Activated CD4-positive, alpha-beta T cell treated with anti-CD3 and anti-CD28 coated beads for 36 hours (primary cell): Measurements from ENCODE around the gene GAS6. TPM values are rescaled to one million over a fixed set of nuclear protein-coding genes. Genes with fewer than 3 reads are reported as not detected.

ENCODE experiments used
- ATAC-seq: fragments of 200-7000 bp; cut with Tn5 transposase; one replicate; pipeline ENCODE4 v1.10.0; 2021; ENCODE audit warnings: mild to moderate bottlenecking, moderate library complexity
- CTCF ChIA-PET: fragments of 350-600 bp; sonication (Branson Sonifier 250); formaldehyde crosslinking; loops from one replicate; lab custom pipeline; 2021; ENCODE audit warnings: antibody characterized with exemption; lab: Charles Lee
- POLR2A ChIA-PET: fragments of 350-600 bp; sonication (Branson Sonifier 250); formaldehyde crosslinking; loops from one replicate; lab custom pipeline; 2021; ENCODE audit warnings: antibody characterized with exemption, inconsistent platforms; lab: Charles Lee
- DNase-seq: peaks from one replicate; pipeline ENCODE4 v3.0.0-alpha.2; 2020
- H3K27ac Mint-ChIP-seq: one replicate; pipeline ENCODE4 v1.8.0; 2021; ENCODE audit warnings: mixed read lengths
- H3K27me3 Mint-ChIP-seq: one replicate; pipeline ENCODE4 v1.8.0; 2021; ENCODE audit warnings: mixed read lengths
- H3K36me3 Mint-ChIP-seq: one replicate; pipeline ENCODE4 v1.8.0; 2021; ENCODE audit warnings: low read depth, mixed read lengths
- H3K4me1 Mint-ChIP-seq: one replicate; pipeline ENCODE4 v1.8.0; 2021; ENCODE audit warnings: mixed read lengths
- H3K4me3 Mint-ChIP-seq: one replicate; pipeline ENCODE4 v1.8.0; 2021; ENCODE audit warnings: mild to moderate bottlenecking, moderate library complexity, mixed read lengths
- H3K9me3 Mint-ChIP-seq: one replicate; pipeline ENCODE4 v1.8.0; 2021; ENCODE audit warnings: low read depth, mixed read lengths
- intact Hi-C, 2 experiments: fragments of 100-400 bp; cut with DNase I in 1 of 2; cut with micrococcal nuclease in 1 of 2; formaldehyde crosslinking; loops; one replicate each; pipeline versions ENCODE4 v1.14.2 to v1.15.1; 2022 to 2024; cut with DNase I, micrococcal nuclease
- total RNA-seq, 2 experiments: library from RNA; stranded (reverse); gene quantifications; one replicate each; pipeline ENCODE4 v1.2.3, GENCODE V29; 2021

The GAS6 gene
- total RNA-seq, 2 experiments from 2014 or later, result 0.54 to 0.73 TPM

DNA sequence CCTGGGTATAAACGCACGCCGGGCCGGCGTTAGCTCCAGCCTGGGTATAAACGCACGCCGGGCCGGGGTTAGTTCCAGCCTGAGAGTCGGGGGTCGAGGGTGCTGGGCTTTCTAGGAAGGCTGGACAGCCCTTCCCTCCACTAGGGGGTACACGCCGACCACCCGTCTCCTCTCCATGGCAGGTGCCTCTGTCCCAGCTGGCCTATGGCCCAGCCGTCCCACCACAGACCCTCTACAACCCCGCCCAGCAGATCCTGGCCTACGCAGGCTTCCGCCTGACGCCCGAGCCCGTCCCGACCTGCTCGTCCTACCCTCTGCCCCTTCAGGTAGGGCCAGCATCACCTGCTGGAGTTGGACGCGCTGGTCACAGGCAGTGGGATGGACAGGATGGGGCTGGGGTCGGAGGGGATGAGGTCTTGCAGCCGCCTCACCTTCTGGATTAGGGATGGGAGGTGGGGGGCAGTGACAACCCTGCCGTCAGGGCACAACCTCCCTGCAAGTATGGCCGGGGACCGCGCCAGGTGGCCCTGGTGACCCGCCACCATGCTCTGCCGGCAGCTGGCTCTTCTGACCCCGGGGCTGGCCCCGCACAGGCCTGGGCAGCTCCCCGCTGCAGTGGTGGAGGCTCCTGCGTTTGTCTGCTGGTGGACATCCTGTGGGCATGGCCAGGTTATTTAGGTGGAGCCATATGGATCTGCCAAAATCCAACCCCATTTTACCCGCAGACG, 59.0 kb downstream of the GAS6 start:
- intact Hi-C loops, result no loop called here
- H3K4me3 Mint-ChIP-seq, result no peak overlapping the region
- no peak overlapping the region for H3K27ac Mint-ChIP-seq
- H3K36me3 Mint-ChIP-seq, result no peaks in the 10 kb centered on the region
- CTCF ChIA-PET, result no interaction called here
- POLR2A ChIA-PET, result no interaction called here
- DNase-seq (no peak), ATAC-seq (no peak)
- peaks cover 10% of the 10 kb centered on the region for H3K9me3 Mint-ChIP-seq
- no peaks in the 10 kb centered on the region for H3K27me3 Mint-ChIP-seq
- no peaks in the 10 kb centered on the region for H3K4me1 Mint-ChIP-seq

- Mint-ChIP-seq H3K36me3 (no peaks in the 10 kb centered on the region), H3K27me3 (no peaks in the 10 kb centered on the region), H3K4me3 (no peak overlapping the region), H3K9me3 (peaks cover 8% of the 10 kb centered on the region), H3K27ac (no peak overlapping the region), H3K4me1 (no peaks in the 10 kb centered on the region)
- POLR2A ChIA-PET, result no interaction called here
- CTCF ChIA-PET, result no interaction called here
- no peak for DNase-seq
- intact Hi-C loops, result no loop called here
- no peak for ATAC-seq
Observed at GRCh38 chr13:113804017-113804702, 59.7 kb downstream of the GAS6 start.

DNA sequence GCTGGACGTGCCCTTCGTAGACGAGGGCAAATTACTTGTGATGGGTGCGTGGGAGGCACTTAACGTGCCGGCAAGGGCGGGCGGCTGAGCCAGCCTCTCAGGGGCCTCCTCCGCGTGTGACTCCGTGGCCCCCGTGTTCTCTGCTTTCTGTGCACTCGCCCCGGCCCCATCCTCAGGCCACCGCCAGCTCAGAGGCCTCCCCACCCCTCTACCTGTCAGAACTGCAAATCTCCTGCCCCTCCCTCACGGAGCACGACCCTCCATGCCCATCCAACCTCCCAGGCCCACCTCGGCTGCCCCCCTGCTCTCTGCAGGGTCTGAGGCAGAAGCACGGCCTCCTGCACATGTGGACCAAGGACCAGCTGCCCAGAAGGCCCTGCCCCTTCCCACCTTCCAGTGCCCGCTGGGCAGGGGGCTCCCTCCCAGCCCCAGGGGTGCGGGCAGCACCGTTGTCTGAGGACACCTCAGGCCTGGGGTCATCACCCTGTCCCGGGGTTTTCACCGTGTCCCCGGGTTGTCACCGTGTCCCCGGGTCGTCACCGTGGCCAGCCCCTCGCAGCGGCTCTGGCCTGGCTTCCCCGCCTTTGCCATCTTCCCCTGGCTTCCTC, 60.4 kb downstream of the GAS6 start:
- Mint-ChIP-seq H3K36me3 (no peaks in the 10 kb centered on the region), H3K27me3 (no peaks in the 10 kb centered on the region), H3K4me3 (no peak overlapping the region), H3K9me3 (peaks cover 5% of the 10 kb centered on the region), H3K4me1 (no peaks in the 10 kb centered on the region), H3K27ac (no peak overlapping the region)
- DNase-seq (no peak), ATAC-seq (no peak)
- ChIA-PET POLR2A (no interaction called here), CTCF (no interaction called here)
- intact Hi-C loops, result no loop called here

DNA sequence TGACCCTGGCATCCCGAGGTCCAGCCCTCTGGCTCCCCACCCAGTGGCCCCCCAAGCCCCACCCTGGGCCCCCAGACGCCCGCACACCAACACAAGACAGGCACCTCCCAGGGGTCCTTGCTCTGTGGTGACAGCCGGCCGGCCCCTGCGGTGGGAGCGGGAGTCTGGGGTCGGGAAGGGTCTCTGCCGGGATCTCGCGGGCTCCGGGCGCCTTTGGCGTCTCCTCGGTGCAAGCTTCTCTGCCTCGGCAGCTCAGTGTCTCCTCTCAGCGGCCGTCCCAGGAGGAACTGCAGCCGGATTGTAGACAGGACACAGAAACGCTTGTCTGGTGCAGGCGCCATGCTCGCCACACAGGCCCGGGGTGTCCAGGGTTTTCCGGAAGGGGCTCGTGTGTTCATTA, 61.1 kb downstream of the GAS6 start:
- Mint-ChIP-seq H3K36me3 (no peaks in the 10 kb centered on the region), H3K27ac (no peak overlapping the region), H3K9me3 (peaks cover under 1% of the 10 kb centered on the region), H3K27me3 (no peaks in the 10 kb centered on the region), H3K4me1 (no peaks in the 10 kb centered on the region), H3K4me3 (no peak overlapping the region)
- ATAC-seq (no peak), DNase-seq (peak; percentile 30)
- intact Hi-C loops, result no loop called here
- ChIA-PET POLR2A (no interaction called here), CTCF (no interaction called here)

DNA sequence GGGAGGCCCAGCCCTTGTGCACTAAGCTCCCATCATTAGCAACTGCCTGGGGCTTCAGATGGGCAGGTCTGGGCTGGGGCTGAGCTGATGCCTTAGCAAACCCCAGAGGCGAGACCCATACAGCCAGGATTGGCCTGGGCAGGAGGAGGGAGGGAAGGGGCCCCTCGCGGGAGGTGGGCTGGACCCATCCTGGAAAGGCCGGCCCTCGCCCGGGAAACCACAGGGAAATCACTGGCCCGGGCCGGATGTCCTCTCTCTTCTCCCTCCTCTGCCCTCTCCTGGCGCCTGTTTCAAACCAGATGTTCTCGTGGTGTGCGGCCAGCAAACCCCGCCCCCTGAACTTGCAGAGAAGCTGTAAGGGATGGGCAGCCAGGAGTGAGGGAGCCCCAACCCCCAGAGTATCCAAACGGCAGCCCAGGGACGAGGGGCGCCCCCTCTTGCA, 61.8 kb downstream of the GAS6 start:
- intact Hi-C loops, result no loop called here
- Mint-ChIP-seq H3K4me3 (no peak overlapping the region), H3K27me3 (no peaks in the 10 kb centered on the region), H3K27ac (no peak overlapping the region), H3K36me3 (no peaks in the 10 kb centered on the region), H3K4me1 (no peaks in the 10 kb centered on the region), H3K9me3 (no peaks in the 10 kb centered on the region)
- ATAC-seq (no peak), DNase-seq (no peak)
- CTCF ChIA-PET, result no interaction called here
- POLR2A ChIA-PET, result no interaction called here

DNA sequence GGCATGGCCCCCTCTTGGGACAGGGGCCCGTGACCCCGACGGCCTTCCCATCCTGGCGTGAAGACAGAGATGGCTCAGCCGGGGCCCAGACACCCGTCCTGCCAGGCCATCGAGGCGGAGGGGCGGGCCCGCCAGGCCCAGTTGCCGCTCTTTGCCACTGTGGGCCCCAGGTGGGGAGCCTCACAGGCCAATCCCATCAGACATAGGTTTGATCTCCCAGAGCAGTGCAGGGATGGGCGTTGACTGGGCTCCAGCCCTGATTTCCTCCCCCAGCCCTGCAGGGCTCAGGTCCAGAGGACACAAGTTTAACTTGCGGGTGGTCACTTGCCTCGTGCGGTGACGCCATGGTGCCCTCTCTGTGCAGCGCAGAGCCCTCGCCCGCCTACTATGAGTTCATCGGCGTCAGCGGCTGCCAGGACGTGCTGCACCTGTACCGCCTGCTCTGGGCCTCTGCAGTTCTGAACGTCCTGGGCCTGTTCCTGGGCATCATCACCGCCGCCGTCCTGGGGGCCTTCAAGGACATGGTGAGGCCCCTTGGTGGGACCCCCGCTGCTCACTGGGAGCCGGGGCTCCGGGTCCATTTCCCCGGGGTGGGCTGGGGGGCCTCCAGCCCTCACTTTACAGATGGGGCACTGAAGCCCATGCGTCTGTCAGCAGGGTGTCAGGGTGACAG, 62.5 kb downstream of the GAS6 start:
- ChIA-PET POLR2A (no interaction called here), CTCF (no interaction called here)
- H3K4me3 Mint-ChIP-seq, result no peak overlapping the region
- H3K4me1 Mint-ChIP-seq, result no peaks in the 10 kb centered on the region
- DNase-seq, result no peak
- H3K9me3 Mint-ChIP-seq, result no peaks in the 10 kb centered on the region
- H3K27me3 Mint-ChIP-seq, result no peaks in the 10 kb centered on the region
- intact Hi-C loops, result no loop called here
- H3K36me3 Mint-ChIP-seq, result no peaks in the 10 kb centered on the region
- H3K27ac Mint-ChIP-seq, result no peak overlapping the region
- no peak for ATAC-seq

DNA sequence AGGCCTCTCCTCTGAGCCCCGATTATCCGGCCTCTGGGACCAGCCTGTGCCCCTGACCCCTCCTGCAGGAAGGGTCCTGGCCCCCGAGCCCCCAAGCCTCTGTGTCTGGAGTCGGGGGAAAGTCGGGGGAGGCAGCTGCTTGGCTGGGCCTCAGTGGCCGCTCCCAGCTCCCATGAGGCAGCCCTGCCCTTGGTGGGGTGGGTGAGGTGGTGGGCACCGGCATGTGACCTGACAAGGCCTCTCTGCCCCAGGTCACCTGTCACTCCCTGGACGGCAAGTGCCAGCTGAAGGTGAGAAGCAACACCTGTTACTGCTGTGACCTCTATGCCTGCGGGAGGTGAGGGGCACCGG, 63.3 kb downstream of the GAS6 start:
- no peaks in the 10 kb centered on the region for H3K36me3 Mint-ChIP-seq
- DNase-seq (no peak), ATAC-seq (no peak)
- CTCF ChIA-PET, result no interaction called here
- no peaks in the 10 kb centered on the region for H3K27me3 Mint-ChIP-seq
- H3K4me3 Mint-ChIP-seq, result no peak overlapping the region
- H3K9me3 Mint-ChIP-seq, result no peaks in the 10 kb centered on the region
- intact Hi-C loops, result no loop called here
- no peak overlapping the region for H3K27ac Mint-ChIP-seq
- POLR2A ChIA-PET, result no interaction called here
- no peaks in the 10 kb centered on the region for H3K4me1 Mint-ChIP-seq

DNA sequence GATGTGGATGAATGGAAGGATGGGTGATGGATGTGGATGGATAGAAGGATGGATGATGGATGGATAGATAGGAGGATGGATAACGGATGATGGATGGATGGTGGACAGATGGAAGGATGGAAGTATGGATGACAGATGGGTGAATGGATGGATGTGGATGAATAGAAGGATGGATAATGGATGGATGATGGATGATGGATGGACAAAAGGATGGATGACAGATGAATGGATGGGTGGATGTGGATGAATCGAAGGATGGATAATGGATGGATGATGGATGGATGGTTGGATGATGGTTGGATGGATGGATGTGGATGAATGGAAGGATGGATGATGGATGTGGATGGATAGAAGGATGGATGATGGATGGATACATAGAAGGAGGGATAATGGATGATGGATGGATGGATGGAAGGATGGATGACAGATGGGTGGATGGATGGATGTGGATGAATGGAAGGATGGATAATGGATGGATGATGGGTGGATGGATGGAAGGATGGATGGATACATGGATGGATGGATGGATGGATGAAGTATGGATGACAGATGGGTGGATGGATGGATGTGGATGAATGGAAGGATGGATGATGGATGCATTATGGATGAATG, 65.6 kb downstream of the GAS6 start:
- CTCF ChIA-PET, result no interaction called here
- POLR2A ChIA-PET, result no interaction called here
- no peaks in the 10 kb centered on the region for H3K9me3 Mint-ChIP-seq
- no peaks in the 10 kb centered on the region for H3K36me3 Mint-ChIP-seq
- no peaks in the 10 kb centered on the region for H3K4me1 Mint-ChIP-seq
- no peak overlapping the region for H3K27ac Mint-ChIP-seq
- no peaks in the 10 kb centered on the region for H3K27me3 Mint-ChIP-seq
- DNase-seq (no peak), ATAC-seq (no peak)
- no peak overlapping the region for H3K4me3 Mint-ChIP-seq
- intact Hi-C loops, result no loop called here

- ChIA-PET CTCF (no interaction called here), POLR2A (no interaction called here)
- no peak overlapping the region for H3K4me3 Mint-ChIP-seq
- no peak overlapping the region for H3K27ac Mint-ChIP-seq
- H3K27me3 Mint-ChIP-seq, result no peaks in the 10 kb centered on the region
- intact Hi-C loops, result no loop called here
- no peak for DNase-seq
- no peak for ATAC-seq
- no peaks in the 10 kb centered on the region for H3K9me3 Mint-ChIP-seq
- no peaks in the 10 kb centered on the region for H3K36me3 Mint-ChIP-seq
- H3K4me1 Mint-ChIP-seq, result no peaks in the 10 kb centered on the region
Observed at GRCh38 chr13:113796964-113797676, 66.8 kb downstream of the GAS6 start.

DNA sequence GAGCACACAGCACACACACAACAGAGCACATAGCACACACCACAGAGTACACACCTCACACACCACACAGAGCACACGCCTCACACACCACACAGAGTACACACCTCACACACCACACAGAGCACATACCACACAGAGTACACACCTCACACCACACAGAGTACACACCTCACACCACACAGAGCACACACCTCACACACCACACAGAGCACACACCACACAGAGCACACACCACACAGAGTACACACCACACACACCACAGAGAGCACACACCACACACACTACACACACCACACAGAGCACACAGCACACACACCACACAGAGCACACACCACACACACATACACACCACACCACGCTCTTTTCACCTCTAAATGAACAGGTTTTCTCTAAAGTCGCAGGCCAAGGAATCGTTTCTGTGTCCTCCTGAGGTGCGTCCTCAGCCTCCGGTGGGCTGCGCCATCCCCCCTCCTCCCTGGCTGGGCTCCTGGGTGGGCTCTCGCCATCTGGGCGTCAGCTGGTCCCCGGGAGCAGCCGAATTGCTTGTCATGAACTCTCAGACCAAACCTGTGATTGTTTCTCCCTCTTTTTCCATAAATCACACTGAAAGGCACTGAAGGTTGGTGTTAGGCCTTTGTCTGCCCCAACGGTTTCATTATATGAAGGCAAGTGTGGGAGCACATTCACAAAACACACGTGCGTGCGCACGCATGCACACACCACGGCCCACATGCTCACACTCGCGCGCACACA, 67.5 kb downstream of the GAS6 start:
- H3K27me3 Mint-ChIP-seq, result no peaks in the 10 kb centered on the region
- H3K36me3 Mint-ChIP-seq, result no peaks in the 10 kb centered on the region
- no peak for DNase-seq
- no peak overlapping the region for H3K4me3 Mint-ChIP-seq
- intact Hi-C loops, result no loop called here
- CTCF ChIA-PET, result no interaction called here
- H3K27ac Mint-ChIP-seq, result no peak overlapping the region
- no peaks in the 10 kb centered on the region for H3K4me1 Mint-ChIP-seq
- no peak for ATAC-seq
- H3K9me3 Mint-ChIP-seq, result no peaks in the 10 kb centered on the region
- POLR2A ChIA-PET, result no interaction called here
